ENCODE results near the gene DAB2IP. TPM values are rescaled to one million over a fixed set of nuclear protein-coding genes. Genes with fewer than 3 reads are reported as not detected.

The DAB2IP gene
- polyA plus RNA-seq, 1 experiment: 20.4 TPM

DNA sequence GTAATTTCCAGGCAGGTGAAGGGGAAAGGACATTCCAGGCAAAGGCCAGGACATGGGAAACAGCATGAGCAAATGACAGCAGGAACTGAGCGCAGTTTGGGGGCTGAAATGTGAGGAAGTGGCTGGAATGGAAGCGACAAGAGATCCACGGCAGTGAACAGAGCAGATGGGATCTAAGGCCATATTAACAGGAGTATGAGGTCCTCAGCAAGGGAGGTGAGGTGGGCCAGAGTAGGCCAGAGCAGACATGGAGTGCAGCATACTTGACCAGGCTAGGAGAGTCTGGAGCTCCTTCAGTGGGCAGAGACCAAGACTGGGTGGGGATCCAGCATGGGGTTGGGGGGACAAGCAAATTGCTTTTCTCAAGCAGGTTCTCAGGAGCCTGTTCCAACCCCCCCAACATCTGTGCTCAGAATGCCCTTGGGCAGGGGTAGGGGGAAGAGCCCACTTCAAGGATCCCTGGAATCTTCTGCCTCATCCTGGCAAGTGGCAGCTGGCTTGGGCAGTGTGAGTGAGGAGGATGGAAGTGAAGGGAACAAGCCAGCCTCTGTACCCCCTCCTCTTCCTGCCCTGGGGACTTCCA lies 34.5 kb downstream of the DAB2IP start:
- ChIA-PET POLR2A (no interaction called here), CTCF (interaction anchor here (0.8 to 3.2 kb wide), 6 partner anchors 11 to 309 kb away, joined by 3 to 44 read pairs (median 4); no protein-coding TSS in a partner anchor)
- TF ChIP-seq, protein P1, sequence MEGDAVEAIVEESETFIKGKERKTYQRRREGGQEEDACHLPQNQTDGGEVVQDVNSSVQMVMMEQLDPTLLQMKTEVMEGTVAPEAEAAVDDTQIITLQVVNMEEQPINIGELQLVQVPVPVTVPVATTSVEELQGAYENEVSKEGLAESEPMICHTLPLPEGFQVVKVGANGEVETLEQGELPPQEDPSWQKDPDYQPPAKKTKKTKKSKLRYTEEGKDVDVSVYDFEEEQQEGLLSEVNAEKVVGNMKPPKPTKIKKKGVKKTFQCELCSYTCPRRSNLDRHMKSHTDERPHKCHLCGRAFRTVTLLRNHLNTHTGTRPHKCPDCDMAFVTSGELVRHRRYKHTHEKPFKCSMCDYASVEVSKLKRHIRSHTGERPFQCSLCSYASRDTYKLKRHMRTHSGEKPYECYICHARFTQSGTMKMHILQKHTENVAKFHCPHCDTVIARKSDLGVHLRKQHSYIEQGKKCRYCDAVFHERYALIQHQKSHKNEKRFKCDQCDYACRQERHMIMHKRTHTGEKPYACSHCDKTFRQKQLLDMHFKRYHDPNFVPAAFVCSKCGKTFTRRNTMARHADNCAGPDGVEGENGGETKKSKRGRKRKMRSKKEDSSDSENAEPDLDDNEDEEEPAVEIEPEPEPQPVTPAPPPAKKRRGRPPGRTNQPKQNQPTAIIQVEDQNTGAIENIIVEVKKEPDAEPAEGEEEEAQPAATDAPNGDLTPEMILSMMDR (IDR thresholded peaks at IDR 0.05; ENCODE audit: low read depth, low read length): no peak

GRCh38 chr9:121686930-121687541 lies 35.6 kb downstream of the DAB2IP start:
- no peak overlapping the region for H3K27ac ChIP-seq (ENCODE audit: low read depth, low read length)
- no peaks in the 10 kb centered on the region for H3K9me3 ChIP-seq (ENCODE audit: control insufficient read depth, insufficient read depth, low read length)
- TF ChIP-seq, protein P1 (IDR thresholded peaks at IDR 0.05; ENCODE audit: low read depth, low read length): peak; percentile 92
- CTCF ChIA-PET: interaction anchor here (0.6 to 2.3 kb wide), 42 partner anchors 9 to 411 kb away, joined by 3 to 26 read pairs (median 4); no protein-coding TSS in a partner anchor
- no peak overlapping the region for H3K4me3 ChIP-seq (ENCODE audit: low read depth, low read length)
- POLR2A ChIA-PET: no interaction called here
- no peaks in the 10 kb centered on the region for H3K27me3 ChIP-seq (ENCODE audit: control insufficient read depth, insufficient read depth, low read length)
- DNase-seq (ENCODE audit: low read depth, low spot score): peak; percentile 30

More for the DNA sequence above, 34.5 kb downstream of the DAB2IP start:
- no peak overlapping the region for H3K4me3 ChIP-seq (ENCODE audit: low read depth, low read length)
- DNase-seq (ENCODE audit: low read depth, low spot score): no peak
- no peaks in the 10 kb centered on the region for H3K27me3 ChIP-seq (ENCODE audit: control insufficient read depth, insufficient read depth, low read length)
- H3K9me3 ChIP-seq (ENCODE audit: control insufficient read depth, insufficient read depth, low read length): no peaks in the 10 kb centered on the region
- H3K27ac ChIP-seq (ENCODE audit: low read depth, low read length): no peak overlapping the region

GRCh38 chr9:121688146-121688680 lies 36.8 kb downstream of the DAB2IP start:
- CTCF ChIA-PET: interaction anchor here (1.2 to 2.3 kb wide), 9 partner anchors 9 to 410 kb away, joined by 3 to 26 read pairs (median 6); no protein-coding TSS in a partner anchor
- no peak for DNase-seq (ENCODE audit: low read depth, low spot score)
- POLR2A ChIA-PET: no interaction called here

GRCh38 chr9:121688681-121689080 lies 37.2 kb downstream of the DAB2IP start:
- no peaks in the 10 kb centered on the region for H3K27me3 ChIP-seq (ENCODE audit: control insufficient read depth, insufficient read depth, low read length)
- H3K4me3 ChIP-seq (ENCODE audit: low read depth, low read length): no peak overlapping the region
- CTCF ChIA-PET: interaction anchor here (1.2 to 2.3 kb wide), 4 partner anchors 12 to 306 kb away, joined by 3 to 10 read pairs (median 7); no protein-coding TSS in a partner anchor
- no peak for DNase-seq (ENCODE audit: low read depth, low spot score)
- no peak overlapping the region for H3K27ac ChIP-seq (ENCODE audit: low read depth, low read length)
- POLR2A ChIA-PET: no interaction called here
- no peaks in the 10 kb centered on the region for H3K9me3 ChIP-seq (ENCODE audit: control insufficient read depth, insufficient read depth, low read length)
- TF ChIP-seq, protein P1 (IDR thresholded peaks at IDR 0.05; ENCODE audit: low read depth, low read length): no peak

More at GRCh38 chr9:121688146-121688680, 36.8 kb downstream of the DAB2IP start:
- no peak overlapping the region for H3K27ac ChIP-seq (ENCODE audit: low read depth, low read length)
- TF ChIP-seq, protein P1 (IDR thresholded peaks at IDR 0.05; ENCODE audit: low read depth, low read length): no peak
- H3K27me3 ChIP-seq (ENCODE audit: control insufficient read depth, insufficient read depth, low read length): no peaks in the 10 kb centered on the region
- no peaks in the 10 kb centered on the region for H3K9me3 ChIP-seq (ENCODE audit: control insufficient read depth, insufficient read depth, low read length)
- no peak overlapping the region for H3K4me3 ChIP-seq (ENCODE audit: low read depth, low read length)
